Fibroblast of lung (primary cell): ENCODE data around the gene MAPK4. TPM values are rescaled to one million over a fixed set of nuclear protein-coding genes. Genes with fewer than 3 reads are reported as not detected.

Experiments
- DNase-seq, 2 donors: peaks; one replicate each; pipeline versions ENCODE4 v3.0.0 to v3.0.0-alpha.2; 2010; ENCODE audit warnings: low read depth in 2 of 2
- H2AFZ ChIP-seq: 2 replicates; pipeline ENCODE4 v1.5.1; 2012; ENCODE audit warnings: low read length, control low read depth, inconsistent platforms
- H3K27ac ChIP-seq: 2 replicates; pipeline ENCODE4 v1.5.1; 2011; ENCODE audit warnings: low read length, control low read depth; ENCODE audit not compliant: insufficient read depth
- H3K27me3 ChIP-seq: 2 replicates; pipeline ENCODE4 v1.5.1; 2011; ENCODE audit warnings: mild to moderate bottlenecking, low read length; ENCODE audit not compliant: control insufficient read depth, insufficient read depth
- H3K36me3 ChIP-seq: 2 replicates; pipeline ENCODE4 v1.5.1; 2011; ENCODE audit warnings: low read length; ENCODE audit not compliant: control insufficient read depth, insufficient read depth
- H3K4me1 ChIP-seq: 2 replicates; pipeline ENCODE4 v1.5.1; 2011; ENCODE audit warnings: low read length; ENCODE audit not compliant: control insufficient read depth, insufficient read depth; ENCODE audit errors: extremely low read depth
- H3K4me2 ChIP-seq: 2 replicates; pipeline ENCODE4 v1.5.1; 2011; ENCODE audit warnings: low read length, control low read depth; ENCODE audit not compliant: insufficient read depth; ENCODE audit errors: extremely low read depth
- H3K4me3 ChIP-seq, 4 experiments: fragments of 200-600 bp in 1 of 4; sonication (generic) in 1 of 4; replicated peaks in 1 of 4; 2 replicates each; pipeline ENCODE4 v1.5.1; 2011 to 2016; ENCODE audit warnings: low read length in 4 of 4, low read depth in 3 of 4, mild to moderate bottlenecking in 3 of 4, control low read depth in 2 of 4, inconsistent platforms in 1 of 4, mixed read lengths in 1 of 4; ENCODE audit not compliant: insufficient read depth in 1 of 4; ENCODE audit errors: control extremely low read depth in 1 of 4
- H3K79me2 ChIP-seq: 2 replicates; pipeline ENCODE4 v1.5.1; 2012; ENCODE audit warnings: mild to moderate bottlenecking, low read length, inconsistent platforms; ENCODE audit not compliant: control insufficient read depth, insufficient read depth
- H3K9ac ChIP-seq: 2 replicates; pipeline ENCODE4 v1.5.1; 2011; ENCODE audit warnings: mild to moderate bottlenecking, low read length, control low read depth; ENCODE audit not compliant: insufficient read depth
- H3K9me3 ChIP-seq: 2 replicates; pipeline ENCODE4 v1.5.1; 2012; ENCODE audit warnings: low read depth, low read length; ENCODE audit not compliant: control insufficient read depth, insufficient read depth
- H4K20me1 ChIP-seq: 2 replicates; pipeline ENCODE4 v1.5.1; 2011; ENCODE audit warnings: low read length; ENCODE audit not compliant: control insufficient read depth, insufficient read depth; ENCODE audit errors: extremely low read depth
- EZH2 ChIP-seq: IDR thresholded peaks from 2 replicates; pipeline ENCODE4 v1.5.1; 2012; ENCODE audit warnings: low read length, control low read depth, mild to moderate bottlenecking; ENCODE audit errors: missing control alignments
- polyA plus RNA-seq, 2 donors: library from polyadenylated mRNA; depleted of rRNA in 1 of 2; stranded (reverse) in 1 of 2; unstranded in 1 of 2; fragments of >200 nt; gene quantifications; 2 replicates each; pipeline ENCODE4 v1.2.1, GENCODE V29; 2011 to 2012; ENCODE audit warnings: missing spikeins in 1 of 2
- total RNA-seq: library from RNA; depleted of rRNA; stranded (reverse); fragments of >200 nt; gene quantifications from 2 replicates; pipeline ENCODE4 v1.2.1, GENCODE V29; 2014
- TF ChIP-seq, protein P1 (sequence below), 2 donors: IDR thresholded peaks in 1 of 2; conservative IDR thresholded peaks in 1 of 2; 1 replicate in 1 of 2; 2 replicates in 1 of 2; pipeline ENCODE4 v1.5.1; 2011 to 2012; ENCODE audit warnings: low read length in 2 of 2, control low read depth in 1 of 2, inconsistent platforms in 1 of 2, low read depth in 1 of 2, mild to moderate bottlenecking in 1 of 2

MAPK4 gene
- total and polyA plus RNA-seq, 2 donors (not counting 1 experiment from before 2014, with no cell fraction given): not detected

GRCh38 chr18:50638884-50639420 lies 79.1 kb downstream of the MAPK4 start:
- no peak for DNase-seq
- no peaks in the 10 kb centered on the region for H3K9me3 ChIP-seq
- no peak overlapping the region for H2AFZ ChIP-seq
- no peak overlapping the region for H3K9ac ChIP-seq
- no peak overlapping the region for H3K4me3 ChIP-seq
- H3K27me3 ChIP-seq: no peaks in the 10 kb centered on the region
- TF ChIP-seq, protein P1, sequence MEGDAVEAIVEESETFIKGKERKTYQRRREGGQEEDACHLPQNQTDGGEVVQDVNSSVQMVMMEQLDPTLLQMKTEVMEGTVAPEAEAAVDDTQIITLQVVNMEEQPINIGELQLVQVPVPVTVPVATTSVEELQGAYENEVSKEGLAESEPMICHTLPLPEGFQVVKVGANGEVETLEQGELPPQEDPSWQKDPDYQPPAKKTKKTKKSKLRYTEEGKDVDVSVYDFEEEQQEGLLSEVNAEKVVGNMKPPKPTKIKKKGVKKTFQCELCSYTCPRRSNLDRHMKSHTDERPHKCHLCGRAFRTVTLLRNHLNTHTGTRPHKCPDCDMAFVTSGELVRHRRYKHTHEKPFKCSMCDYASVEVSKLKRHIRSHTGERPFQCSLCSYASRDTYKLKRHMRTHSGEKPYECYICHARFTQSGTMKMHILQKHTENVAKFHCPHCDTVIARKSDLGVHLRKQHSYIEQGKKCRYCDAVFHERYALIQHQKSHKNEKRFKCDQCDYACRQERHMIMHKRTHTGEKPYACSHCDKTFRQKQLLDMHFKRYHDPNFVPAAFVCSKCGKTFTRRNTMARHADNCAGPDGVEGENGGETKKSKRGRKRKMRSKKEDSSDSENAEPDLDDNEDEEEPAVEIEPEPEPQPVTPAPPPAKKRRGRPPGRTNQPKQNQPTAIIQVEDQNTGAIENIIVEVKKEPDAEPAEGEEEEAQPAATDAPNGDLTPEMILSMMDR (conservative IDR thresholded peaks at IDR 0.05 in 1 of 2, IDR thresholded peaks at IDR 0.05 in 1 of 2; ENCODE audit: low read depth in 1 of 2, low read length in 2 of 2): no peak
- TF ChIP-seq EZH2: no peak
- H4K20me1 ChIP-seq: no peaks in the 10 kb centered on the region
- no peak overlapping the region for H3K27ac ChIP-seq
- H3K4me1 ChIP-seq: no peaks in the 10 kb centered on the region
- no peaks in the 10 kb centered on the region for H3K36me3 ChIP-seq
- H3K79me2 ChIP-seq: no peaks in the 10 kb centered on the region
- H3K4me2 ChIP-seq: no peak overlapping the region

GRCh38 chr18:50639711-50640110 lies 79.8 kb downstream of the MAPK4 start:
- H3K27me3 ChIP-seq: no peaks in the 10 kb centered on the region
- TF ChIP-seq, protein P1 (conservative IDR thresholded peaks at IDR 0.05 in 1 of 2, IDR thresholded peaks at IDR 0.05 in 1 of 2; ENCODE audit: low read depth in 1 of 2, low read length in 2 of 2): no peak
- TF ChIP-seq EZH2: no peak

DNA sequence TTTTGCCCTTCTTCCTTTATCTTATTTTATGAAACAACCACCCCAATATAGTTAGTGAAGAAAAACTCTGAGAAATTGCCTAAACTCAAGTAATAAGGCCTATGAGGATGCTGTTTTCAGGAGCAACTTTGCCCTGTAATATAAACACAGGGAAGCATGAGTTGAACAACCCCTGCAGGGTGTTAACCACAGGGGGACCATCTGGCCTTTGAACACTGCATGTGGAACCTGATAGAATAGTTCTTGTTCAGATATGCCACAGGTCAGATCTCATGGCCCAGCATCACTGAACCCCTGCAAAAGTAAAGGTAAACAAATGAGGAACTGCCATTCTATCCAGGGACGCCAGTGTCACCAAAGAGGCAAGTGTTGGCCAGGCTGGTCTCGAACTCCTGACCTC lies 82.6 kb downstream of the MAPK4 start:
- no peak overlapping the region for H3K27ac ChIP-seq
- H3K79me2 ChIP-seq: no peaks in the 10 kb centered on the region
- H3K4me3 ChIP-seq: no peak overlapping the region
- no peak overlapping the region for H3K4me2 ChIP-seq
- no peaks in the 10 kb centered on the region for H3K27me3 ChIP-seq
- no peaks in the 10 kb centered on the region for H3K36me3 ChIP-seq
- H3K9me3 ChIP-seq: no peaks in the 10 kb centered on the region
- TF ChIP-seq, protein P1 (conservative IDR thresholded peaks at IDR 0.05 in 1 of 2, IDR thresholded peaks at IDR 0.05 in 1 of 2; ENCODE audit: low read depth in 1 of 2, low read length in 2 of 2): no peak
- no peak for TF ChIP-seq EZH2
- H4K20me1 ChIP-seq: no peaks in the 10 kb centered on the region
- H3K9ac ChIP-seq: no peak overlapping the region
- DNase-seq: no peak
- no peak overlapping the region for H2AFZ ChIP-seq
- no peaks in the 10 kb centered on the region for H3K4me1 ChIP-seq

More at GRCh38 chr18:50639711-50640110, 79.8 kb downstream of the MAPK4 start:
- Histone ChIP-seq H3K79me2 (no peaks in the 10 kb centered on the region), H4K20me1 (no peaks in the 10 kb centered on the region), H3K4me1 (no peaks in the 10 kb centered on the region), H3K27ac (no peak overlapping the region), H3K4me2 (no peak overlapping the region), H3K4me3 (no peak overlapping the region), H2AFZ (no peak overlapping the region), H3K9ac (no peak overlapping the region), H3K9me3 (no peaks in the 10 kb centered on the region), H3K36me3 (no peaks in the 10 kb centered on the region)
- no peak for DNase-seq
